ENCODE data around the gene ALAD. TPM values are rescaled to one million over a fixed set of nuclear protein-coding genes. Genes with fewer than 3 reads are reported as not detected.

Gene ALAD
- total and polyA plus RNA-seq, 9 of the 15 experiments (the other 6 are each of a cell fraction or from before 2014, with no cell fraction given), result 1.3 to 12.7 (median 6.8) TPM

- POLR2A ChIA-PET, result interaction anchor here (1.2 to 2.4 kb wide), 2 partner anchors 9 to 52 kb away, joined by 4 to 12 read pairs; partner anchors contain the start of genes ALAD and WDR31
- H3K9me3 ChIP-seq (replicated peaks; ENCODE audit: control insufficient read depth, insufficient read depth, low read depth, low read length), result no peaks in the 10 kb centered on the region
- peak overlapping the region; percentile 26; the same call in 1 of the 2 replicates for H2AFZ ChIP-seq (ENCODE audit: low read depth, low read length)
- FAIRE-seq (no peak), DNase-seq (ENCODE audit: extremely low read depth in 1 of 4, low spot score in 3 of 4) (no peak), ATAC-seq (no peak)
- H3K79me2 ChIP-seq (ENCODE audit: control insufficient read depth, insufficient read depth, low read length), result no peaks in the 10 kb centered on the region
- TF ChIP-seq, protein P1, sequence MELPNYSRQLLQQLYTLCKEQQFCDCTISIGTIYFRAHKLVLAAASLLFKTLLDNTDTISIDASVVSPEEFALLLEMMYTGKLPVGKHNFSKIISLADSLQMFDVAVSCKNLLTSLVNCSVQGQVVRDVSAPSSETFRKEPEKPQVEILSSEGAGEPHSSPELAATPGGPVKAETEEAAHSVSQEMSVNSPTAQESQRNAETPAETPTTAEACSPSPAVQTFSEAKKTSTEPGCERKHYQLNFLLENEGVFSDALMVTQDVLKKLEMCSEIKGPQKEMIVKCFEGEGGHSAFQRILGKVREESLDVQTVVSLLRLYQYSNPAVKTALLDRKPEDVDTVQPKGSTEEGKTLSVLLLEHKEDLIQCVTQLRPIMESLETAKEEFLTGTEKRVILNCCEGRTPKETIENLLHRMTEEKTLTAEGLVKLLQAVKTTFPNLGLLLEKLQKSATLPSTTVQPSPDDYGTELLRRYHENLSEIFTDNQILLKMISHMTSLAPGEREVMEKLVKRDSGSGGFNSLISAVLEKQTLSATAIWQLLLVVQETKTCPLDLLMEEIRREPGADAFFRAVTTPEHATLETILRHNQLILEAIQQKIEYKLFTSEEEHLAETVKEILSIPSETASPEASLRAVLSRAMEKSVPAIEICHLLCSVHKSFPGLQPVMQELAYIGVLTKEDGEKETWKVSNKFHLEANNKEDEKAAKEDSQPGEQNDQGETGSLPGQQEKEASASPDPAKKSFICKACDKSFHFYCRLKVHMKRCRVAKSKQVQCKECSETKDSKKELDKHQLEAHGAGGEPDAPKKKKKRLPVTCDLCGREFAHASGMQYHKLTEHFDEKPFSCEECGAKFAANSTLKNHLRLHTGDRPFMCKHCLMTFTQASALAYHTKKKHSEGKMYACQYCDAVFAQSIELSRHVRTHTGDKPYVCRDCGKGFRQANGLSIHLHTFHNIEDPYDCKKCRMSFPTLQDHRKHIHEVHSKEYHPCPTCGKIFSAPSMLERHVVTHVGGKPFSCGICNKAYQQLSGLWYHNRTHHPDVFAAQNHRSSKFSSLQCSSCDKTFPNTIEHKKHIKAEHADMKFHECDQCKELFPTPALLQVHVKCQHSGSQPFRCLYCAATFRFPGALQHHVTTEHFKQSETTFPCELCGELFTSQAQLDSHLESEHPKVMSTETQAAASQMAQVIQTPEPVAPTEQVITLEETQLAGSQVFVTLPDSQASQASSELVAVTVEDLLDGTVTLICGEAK (IDR thresholded peaks at IDR 0.05), result 0 out of 2 replicates have a peak, but pooled peaks have one; percentile 16
- TF ChIP-seq, protein P1 (CRISPR knock-in tag; IDR thresholded peaks at IDR 0.05), result no peak
- TF ChIP-seq NFXL1 (CRISPR knock-in tag; IDR thresholded peaks at IDR 0.05) (no peak), ZNF592 (IDR thresholded peaks at IDR 0.05) (no peak), ETV6 (IDR thresholded peaks at IDR 0.05; ENCODE audit: borderline replicate concordance in 1 of 2, low read depth in 2 of 2, low read length in 1 of 2) (no peak), ETV6 (CRISPR knock-in tag; IDR thresholded peaks at IDR 0.05; ENCODE audit: borderline replicate concordance) (no peak)
- 0 out of 2 replicates have a peak overlapping the region, but pooled peaks have one; percentile 29 for H3K4me3 ChIP-seq
- CTCF ChIA-PET (ENCODE audit: low intra/inter-chr PET ratio), result no interaction called here
- no peak overlapping the region for H3K27ac ChIP-seq (ENCODE audit: extremely low read depth, low read depth, low read length)
- H3K9me1 ChIP-seq (ENCODE audit: control insufficient read depth, insufficient read depth, low read length), result no peaks in the 10 kb centered on the region
- no TSS peak for BruUV-seq (replicated peaks)
- H3K36me3 ChIP-seq (ENCODE audit: control insufficient read depth, insufficient read depth, low read length), result no peaks in the 10 kb centered on the region
- peaks cover 3 to 11% of the 10 kb centered on the region in 2 experiments; a peak in 3 of 5 replicates for H3K4me1 ChIP-seq (replicated peaks in 1 of 2; ENCODE audit: control insufficient read depth in 2 of 2, insufficient read depth in 2 of 2, low read length in 2 of 2)
- intact Hi-C loops (cut with micrococcal nuclease) (no loop called here), in situ Hi-C loops (cut with MboI) (no loop called here)
- H3K4me2 ChIP-seq (ENCODE audit: insufficient read depth, low read length), result no peak overlapping the region
- H3K9ac ChIP-seq (ENCODE audit: insufficient read depth in 1 of 2, low read depth in 2 of 2, low read length in 2 of 2), result no peak overlapping the region
- peaks cover 1 to 2% of the 10 kb centered on the region in 2 experiments; a peak in 2 of 5 replicates for H3K27me3 ChIP-seq (ENCODE audit: control insufficient read depth in 2 of 2, insufficient read depth in 2 of 2, low read length in 2 of 2)
- WGBS (ENCODE audit: insufficient coverage, low coverage, missing lambda C conversion rate), result 45% methylated on average over 12 of the region's 13 CpGs
- no peaks in the 10 kb centered on the region for H4K20me1 ChIP-seq (replicated peaks; ENCODE audit: control insufficient read depth, insufficient read depth, low read length)
These were observed 52.0 kb downstream of the ALAD start for GRCh38 chr9:113349066-113349444.
